Peyer's patch (tissue), 4 donors: ENCODE data around the gene DOCK4.

Experiments used
- CTCF ChIP-seq, 6 experiments: fragments of 450-650 bp in 4 of 6; fragments of 200-600 bp in 2 of 6; sonication (generic) in 1 of 6; IDR thresholded peaks; one replicate each; pipeline ENCODE4 v1.5.1; 2017 to 2019; ENCODE audit warnings: antibody characterized with exemption in 6 of 6, mild to moderate bottlenecking in 3 of 6, moderate library complexity in 1 of 6
- POLR2A ChIP-seq, 2 donors: fragments of 450-650 bp; IDR thresholded peaks; one replicate each; pipeline ENCODE4 v1.5.1; 2017; ENCODE audit warnings: antibody characterized with exemption in 2 of 2, mild to moderate bottlenecking in 2 of 2, moderate library complexity in 2 of 2

- TF ChIP-seq CTCF (IDR thresholded peaks at IDR 0.05) = no peak
- no peak for TF ChIP-seq POLR2A (IDR thresholded peaks at IDR 0.05)
These were observed 207.9 kb downstream of the DOCK4 start for GRCh38 chr7:111998326-111998725.
